GM23338 (cell line): Measurements from ENCODE around the gene HCN3. TPM values are rescaled to one million over a fixed set of nuclear protein-coding genes. Genes with fewer than 3 reads are reported as not detected.

Experiments used
- ATAC-seq: fragments of 200-7000 bp; cut with Tn5 transposase; 3 replicates; pipeline ENCODE4 v1.9.1; 2020
- DNase-seq: peaks from one replicate; pipeline ENCODE4 v3.0.0-alpha.2; 2015; ENCODE audit warnings: low spot score
- H2AFZ ChIP-seq: fragments of 200-600 bp; sonication (generic); 2 replicates; pipeline ENCODE4 v1.8.0; 2016; ENCODE audit warnings: antibody characterized with exemption, mild to moderate bottlenecking, moderate library complexity
- H3F3A ChIP-seq: fragments of 200-600 bp; sonication (generic); replicated peaks from 2 replicates; pipeline ENCODE4 v1.8.0; 2017; ENCODE audit warnings: antibody characterized with exemption, mixed run types, low read depth
- H3K27ac ChIP-seq: fragments of 200-600 bp; sonication (generic); 2 replicates; pipeline ENCODE4 v1.6.1; 2016; ENCODE audit warnings: low read depth
- H3K27me3 ChIP-seq: fragments of 200-600 bp; sonication (generic); 2 replicates; pipeline ENCODE4 v1.8.0; 2016; ENCODE audit warnings: mild to moderate bottlenecking, mixed run types, moderate library complexity; ENCODE audit not compliant: insufficient read depth
- H3K36me3 ChIP-seq: fragments of 200-600 bp; sonication (generic); 2 replicates; pipeline ENCODE4 v1.8.0; 2016; ENCODE audit warnings: mild to moderate bottlenecking; ENCODE audit not compliant: insufficient read depth
- H3K4me1 ChIP-seq: fragments of 200-600 bp; sonication (generic); 2 replicates; pipeline ENCODE4 v1.8.0; 2016; ENCODE audit warnings: mild to moderate bottlenecking, moderate library complexity; ENCODE audit not compliant: insufficient read depth
- H3K4me2 ChIP-seq: fragments of 200-600 bp; sonication (generic); 2 replicates; pipeline ENCODE4 v1.7.1; 2017; ENCODE audit warnings: mixed run types
- H3K4me3 ChIP-seq: fragments of 200-600 bp; sonication (generic); 2 replicates; pipeline ENCODE4 v1.6.1; 2016; ENCODE audit warnings: mixed run types
- H3K79me2 ChIP-seq: fragments of 200-600 bp; sonication (generic); replicated peaks from 2 replicates; pipeline ENCODE4 v1.8.0; 2017; ENCODE audit warnings: mild to moderate bottlenecking; ENCODE audit not compliant: insufficient read depth
- H3K9me2 ChIP-seq: fragments of 200-600 bp; sonication (generic); 2 replicates; pipeline ENCODE4 v1.8.0; 2017; ENCODE audit not compliant: insufficient read depth
- H4K20me1 ChIP-seq: fragments of 200-600 bp; sonication (generic); replicated peaks from 2 replicates; pipeline ENCODE4 v1.8.0; 2017; ENCODE audit warnings: mild to moderate bottlenecking; ENCODE audit not compliant: insufficient read depth
- H3K27ac Mint-ChIP-seq: 2 replicates; pipeline ENCODE4 v1.8.0; 2020; ENCODE audit warnings: inconsistent platforms, mild to moderate bottlenecking, moderate library complexity, mixed read lengths
- H3K27me3 Mint-ChIP-seq: 3 replicates; pipeline ENCODE4 v1.8.0; 2022; ENCODE audit warnings: low read depth, mild to moderate bottlenecking, moderate library complexity, mixed read lengths, inconsistent platforms; ENCODE audit not compliant: insufficient read depth, poor library complexity
- H3K36me3 Mint-ChIP-seq: 3 replicates; pipeline ENCODE4 v1.8.0; 2021; ENCODE audit warnings: low read depth, mild to moderate bottlenecking, inconsistent platforms, moderate library complexity, mixed read lengths
- H3K4me1 Mint-ChIP-seq: 3 replicates; pipeline ENCODE4 v1.8.0; 2020; ENCODE audit warnings: mild to moderate bottlenecking, inconsistent platforms, mixed read lengths
- H3K4me3 Mint-ChIP-seq: 3 replicates; pipeline ENCODE4 v1.8.0; 2021; ENCODE audit warnings: moderate library complexity, mild to moderate bottlenecking, inconsistent platforms, mixed read lengths
- H3K9me3 Mint-ChIP-seq: 3 replicates; pipeline ENCODE4 v1.8.0; 2020; ENCODE audit warnings: moderate library complexity, mild to moderate bottlenecking, inconsistent platforms, mixed read lengths
- CREB1 ChIP-seq: fragments of 250-450 bp; sonication (Bioruptor Pico); IDR thresholded peaks from 2 replicates; pipeline ENCODE4 v1.5.0; 2020; ENCODE audit warnings: low read depth, mild to moderate bottlenecking, moderate library complexity
- EZH2 ChIP-seq: fragments of 200-600 bp; sonication (generic); IDR thresholded peaks from one replicate; pipeline ENCODE4 v1.8.0; 2017; ENCODE audit warnings: antibody characterized with exemption, mild to moderate bottlenecking, low read depth; ENCODE audit not compliant: unreplicated experiment
- EZH2phosphoT487 ChIP-seq: fragments of 200-600 bp; sonication (generic); IDR thresholded peaks from one replicate; pipeline ENCODE4 v1.8.1; 2018; ENCODE audit warnings: antibody characterized with exemption; ENCODE audit not compliant: unreplicated experiment
- JUNB ChIP-seq: IDR thresholded peaks from one replicate; pipeline ENCODE4 v1.6.1; 2016; ENCODE audit warnings: antibody characterized with exemption; ENCODE audit not compliant: unreplicated experiment
- NANOG ChIP-seq: IDR thresholded peaks from 2 replicates; pipeline ENCODE4 v1.6.1; 2016; ENCODE audit warnings: antibody characterized with exemption, borderline replicate concordance
- POLR2AphosphoS5 ChIP-seq: IDR thresholded peaks from 2 replicates; pipeline ENCODE4 v1.6.1; 2016; ENCODE audit warnings: antibody characterized with exemption, low read depth
- STAT1 ChIP-seq: IDR thresholded peaks from one replicate; pipeline ENCODE4 v1.6.1; 2016; ENCODE audit warnings: antibody characterized with exemption; ENCODE audit not compliant: unreplicated experiment
- ZNF114 ChIP-seq: fragments of 250-450 bp; sonication (Bioruptor Pico); IDR thresholded peaks from 2 replicates; pipeline ENCODE4 v1.5.0; 2020; ENCODE audit warnings: mild to moderate bottlenecking, moderate library complexity
- ZNF331 ChIP-seq: fragments of 250-450 bp; sonication (Bioruptor Pico); IDR thresholded peaks from 2 replicates; pipeline ENCODE4 v1.5.0; 2020; ENCODE audit warnings: low read depth, mild to moderate bottlenecking, moderate library complexity
- polyA plus RNA-seq: library from polyadenylated mRNA; unstranded; fragments of >200 nt; fragmentation: Nextera tagmentation; extraction: Ambion mirVana; gene quantifications from 2 replicates; pipeline ENCODE4 v1.2.1, GENCODE V29; 2016
- total RNA-seq: library from RNA; depleted of rRNA; stranded (reverse); fragments of >200 nt; shearing (Covaris generic); gene quantifications from 2 replicates; pipeline ENCODE4 v1.2.3, GENCODE V29; 2014
- TF ChIP-seq, protein P1 (sequence below): fragments of 250-450 bp; sonication (Bioruptor Pico); IDR thresholded peaks from 2 replicates; pipeline ENCODE4 v1.5.0; 2020; ENCODE audit warnings: mild to moderate bottlenecking, moderate library complexity
- TF ChIP-seq, protein P2 (sequence below): IDR thresholded peaks from one replicate; pipeline ENCODE4 v1.6.1; 2018; ENCODE audit warnings: antibody characterized with exemption; ENCODE audit not compliant: unreplicated experiment
- TF ChIP-seq, protein P3 (sequence below), 2 experiments: fragments of 200-600 bp in 1 of 2; sonication (generic) in 1 of 2; conservative IDR thresholded peaks; 2 replicates each; pipeline versions ENCODE4 v1.5.1 to v1.6.1; 2016 to 2017; ENCODE audit warnings: antibody characterized with exemption in 2 of 2, low read depth in 2 of 2, mild to moderate bottlenecking in 2 of 2, moderate library complexity in 1 of 2
- TF ChIP-seq, protein P4 (sequence below): IDR thresholded peaks from 2 replicates; pipeline ENCODE4 v1.6.1; 2016; ENCODE audit warnings: antibody characterized with exemption

Gene HCN3
- total and polyA plus RNA-seq, 2 experiments from 2014 or later, result 3.4 to 4.9 TPM

DNA sequence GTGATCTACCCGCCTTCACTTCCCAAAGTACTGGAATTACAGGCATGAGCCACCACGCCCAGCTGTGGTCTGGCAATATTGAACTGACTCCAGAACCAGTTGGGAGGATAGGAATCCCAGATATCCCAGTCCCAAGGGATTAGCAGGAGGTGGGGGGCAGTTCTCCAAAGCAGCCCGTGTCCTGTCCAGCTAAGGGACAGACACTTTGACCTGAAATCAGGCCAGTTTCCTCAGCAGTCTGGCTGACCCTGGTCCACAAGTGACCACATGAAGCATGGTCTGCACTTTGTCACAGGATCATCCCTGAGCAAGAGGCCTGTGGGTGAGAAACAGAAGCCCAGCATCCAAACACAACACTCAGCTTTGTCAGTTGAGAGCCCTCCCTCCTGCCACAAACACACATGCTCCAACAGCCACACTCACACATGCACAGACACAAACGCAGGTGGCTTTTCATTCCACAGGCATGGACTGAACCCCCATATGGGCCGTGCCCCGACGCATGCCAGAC is 28.7 kb downstream of the HCN3 start:
- Histone ChIP-seq H3K27me3 (no peaks in the 10 kb centered on the region), H3K9me2 (no peaks in the 10 kb centered on the region), H2AFZ (peak overlapping the region; percentile 14; the same call in 1 of the 2 replicates), H3F3A (peaks cover 13% of the 10 kb centered on the region; the same call in 1 of the 2 replicates), H4K20me1 (peaks cover 9% of the 10 kb centered on the region), H3K27ac (no peak overlapping the region), H3K4me1 (peaks cover 20% of the 10 kb centered on the region), H3K4me3 (no peak overlapping the region), H3K36me3 (peaks cover 8% of the 10 kb centered on the region), H3K4me2 (no peak overlapping the region), H3K79me2 (peaks cover 21% of the 10 kb centered on the region)
- no peaks in the 10 kb centered on the region for H3K9me3 Mint-ChIP-seq
- H3K4me3 Mint-ChIP-seq, result no peak overlapping the region
- H3K4me1 Mint-ChIP-seq, result peaks cover 21% of the 10 kb centered on the region
- ATAC-seq, result no peak
- H3K27me3 Mint-ChIP-seq, result peaks cover 10% of the 10 kb centered on the region
- TF ChIP-seq, protein P1, sequence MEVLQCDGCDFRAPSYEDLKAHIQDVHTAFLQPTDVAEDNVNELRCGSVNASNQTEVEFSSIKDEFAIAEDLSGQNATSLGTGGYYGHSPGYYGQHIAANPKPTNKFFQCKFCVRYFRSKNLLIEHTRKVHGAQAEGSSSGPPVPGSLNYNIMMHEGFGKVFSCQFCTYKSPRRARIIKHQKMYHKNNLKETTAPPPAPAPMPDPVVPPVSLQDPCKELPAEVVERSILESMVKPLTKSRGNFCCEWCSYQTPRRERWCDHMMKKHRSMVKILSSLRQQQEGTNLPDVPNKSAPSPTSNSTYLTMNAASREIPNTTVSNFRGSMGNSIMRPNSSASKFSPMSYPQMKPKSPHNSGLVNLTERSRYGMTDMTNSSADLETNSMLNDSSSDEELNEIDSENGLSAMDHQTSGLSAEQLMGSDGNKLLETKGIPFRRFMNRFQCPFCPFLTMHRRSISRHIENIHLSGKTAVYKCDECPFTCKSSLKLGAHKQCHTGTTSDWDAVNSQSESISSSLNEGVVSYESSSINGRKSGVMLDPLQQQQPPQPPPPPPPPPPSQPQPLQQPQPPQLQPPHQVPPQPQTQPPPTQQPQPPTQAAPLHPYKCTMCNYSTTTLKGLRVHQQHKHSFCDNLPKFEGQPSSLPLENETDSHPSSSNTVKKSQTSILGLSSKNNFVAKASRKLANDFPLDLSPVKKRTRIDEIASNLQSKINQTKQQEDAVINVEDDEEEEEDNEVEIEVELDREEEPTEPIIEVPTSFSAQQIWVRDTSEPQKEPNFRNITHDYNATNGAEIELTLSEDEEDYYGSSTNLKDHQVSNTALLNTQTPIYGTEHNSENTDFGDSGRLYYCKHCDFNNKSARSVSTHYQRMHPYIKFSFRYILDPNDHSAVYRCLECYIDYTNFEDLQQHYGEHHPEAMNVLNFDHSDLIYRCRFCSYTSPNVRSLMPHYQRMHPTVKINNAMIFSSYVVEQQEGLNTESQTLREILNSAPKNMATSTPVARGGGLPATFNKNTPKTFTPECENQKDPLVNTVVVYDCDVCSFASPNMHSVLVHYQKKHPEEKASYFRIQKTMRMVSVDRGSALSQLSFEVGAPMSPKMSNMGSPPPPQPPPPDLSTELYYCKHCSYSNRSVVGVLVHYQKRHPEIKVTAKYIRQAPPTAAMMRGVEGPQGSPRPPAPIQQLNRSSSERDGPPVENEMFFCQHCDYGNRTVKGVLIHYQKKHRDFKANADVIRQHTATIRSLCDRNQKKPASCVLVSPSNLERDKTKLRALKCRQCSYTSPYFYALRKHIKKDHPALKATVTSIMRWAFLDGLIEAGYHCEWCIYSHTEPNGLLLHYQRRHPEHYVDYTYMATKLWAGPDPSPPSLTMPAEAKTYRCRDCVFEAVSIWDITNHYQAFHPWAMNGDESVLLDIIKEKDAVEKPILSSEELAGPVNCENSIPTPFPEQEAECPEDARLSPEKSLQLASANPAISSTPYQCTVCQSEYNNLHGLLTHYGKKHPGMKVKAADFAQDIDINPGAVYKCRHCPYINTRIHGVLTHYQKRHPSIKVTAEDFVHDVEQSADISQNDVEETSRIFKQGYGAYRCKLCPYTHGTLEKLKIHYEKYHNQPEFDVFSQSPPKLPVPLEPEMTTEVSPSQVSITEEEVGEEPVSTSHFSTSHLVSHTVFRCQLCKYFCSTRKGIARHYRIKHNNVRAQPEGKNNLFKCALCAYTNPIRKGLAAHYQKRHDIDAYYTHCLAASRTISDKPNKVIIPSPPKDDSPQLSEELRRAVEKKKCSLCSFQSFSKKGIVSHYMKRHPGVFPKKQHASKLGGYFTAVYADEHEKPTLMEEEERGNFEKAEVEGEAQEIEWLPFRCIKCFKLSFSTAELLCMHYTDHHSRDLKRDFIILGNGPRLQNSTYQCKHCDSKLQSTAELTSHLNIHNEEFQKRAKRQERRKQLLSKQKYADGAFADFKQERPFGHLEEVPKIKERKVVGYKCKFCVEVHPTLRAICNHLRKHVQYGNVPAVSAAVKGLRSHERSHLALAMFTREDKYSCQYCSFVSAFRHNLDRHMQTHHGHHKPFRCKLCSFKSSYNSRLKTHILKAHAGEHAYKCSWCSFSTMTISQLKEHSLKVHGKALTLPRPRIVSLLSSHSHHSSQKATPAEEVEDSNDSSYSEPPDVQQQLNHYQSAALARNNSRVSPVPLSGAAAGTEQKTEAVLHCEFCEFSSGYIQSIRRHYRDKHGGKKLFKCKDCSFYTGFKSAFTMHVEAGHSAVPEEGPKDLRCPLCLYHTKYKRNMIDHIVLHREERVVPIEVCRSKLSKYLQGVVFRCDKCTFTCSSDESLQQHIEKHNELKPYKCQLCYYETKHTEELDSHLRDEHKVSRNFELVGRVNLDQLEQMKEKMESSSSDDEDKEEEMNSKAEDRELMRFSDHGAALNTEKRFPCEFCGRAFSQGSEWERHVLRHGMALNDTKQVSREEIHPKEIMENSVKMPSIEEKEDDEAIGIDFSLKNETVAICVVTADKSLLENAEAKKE (CRISPR knock-in tag), result no peak
- TF ChIP-seq POLR2AphosphoS5, result no peak
- TF ChIP-seq CREB1 (CRISPR knock-in tag), result no peak
- TF ChIP-seq, protein P2, sequence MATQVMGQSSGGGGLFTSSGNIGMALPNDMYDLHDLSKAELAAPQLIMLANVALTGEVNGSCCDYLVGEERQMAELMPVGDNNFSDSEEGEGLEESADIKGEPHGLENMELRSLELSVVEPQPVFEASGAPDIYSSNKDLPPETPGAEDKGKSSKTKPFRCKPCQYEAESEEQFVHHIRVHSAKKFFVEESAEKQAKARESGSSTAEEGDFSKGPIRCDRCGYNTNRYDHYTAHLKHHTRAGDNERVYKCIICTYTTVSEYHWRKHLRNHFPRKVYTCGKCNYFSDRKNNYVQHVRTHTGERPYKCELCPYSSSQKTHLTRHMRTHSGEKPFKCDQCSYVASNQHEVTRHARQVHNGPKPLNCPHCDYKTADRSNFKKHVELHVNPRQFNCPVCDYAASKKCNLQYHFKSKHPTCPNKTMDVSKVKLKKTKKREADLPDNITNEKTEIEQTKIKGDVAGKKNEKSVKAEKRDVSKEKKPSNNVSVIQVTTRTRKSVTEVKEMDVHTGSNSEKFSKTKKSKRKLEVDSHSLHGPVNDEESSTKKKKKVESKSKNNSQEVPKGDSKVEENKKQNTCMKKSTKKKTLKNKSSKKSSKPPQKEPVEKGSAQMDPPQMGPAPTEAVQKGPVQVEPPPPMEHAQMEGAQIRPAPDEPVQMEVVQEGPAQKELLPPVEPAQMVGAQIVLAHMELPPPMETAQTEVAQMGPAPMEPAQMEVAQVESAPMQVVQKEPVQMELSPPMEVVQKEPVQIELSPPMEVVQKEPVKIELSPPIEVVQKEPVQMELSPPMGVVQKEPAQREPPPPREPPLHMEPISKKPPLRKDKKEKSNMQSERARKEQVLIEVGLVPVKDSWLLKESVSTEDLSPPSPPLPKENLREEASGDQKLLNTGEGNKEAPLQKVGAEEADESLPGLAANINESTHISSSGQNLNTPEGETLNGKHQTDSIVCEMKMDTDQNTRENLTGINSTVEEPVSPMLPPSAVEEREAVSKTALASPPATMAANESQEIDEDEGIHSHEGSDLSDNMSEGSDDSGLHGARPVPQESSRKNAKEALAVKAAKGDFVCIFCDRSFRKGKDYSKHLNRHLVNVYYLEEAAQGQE, result no peak
- TF ChIP-seq ZNF331 (CRISPR knock-in tag), result no peak
- TF ChIP-seq NANOG, result no peak
- no peak for TF ChIP-seq ZNF114 (CRISPR knock-in tag)
- TF ChIP-seq, protein P3, sequence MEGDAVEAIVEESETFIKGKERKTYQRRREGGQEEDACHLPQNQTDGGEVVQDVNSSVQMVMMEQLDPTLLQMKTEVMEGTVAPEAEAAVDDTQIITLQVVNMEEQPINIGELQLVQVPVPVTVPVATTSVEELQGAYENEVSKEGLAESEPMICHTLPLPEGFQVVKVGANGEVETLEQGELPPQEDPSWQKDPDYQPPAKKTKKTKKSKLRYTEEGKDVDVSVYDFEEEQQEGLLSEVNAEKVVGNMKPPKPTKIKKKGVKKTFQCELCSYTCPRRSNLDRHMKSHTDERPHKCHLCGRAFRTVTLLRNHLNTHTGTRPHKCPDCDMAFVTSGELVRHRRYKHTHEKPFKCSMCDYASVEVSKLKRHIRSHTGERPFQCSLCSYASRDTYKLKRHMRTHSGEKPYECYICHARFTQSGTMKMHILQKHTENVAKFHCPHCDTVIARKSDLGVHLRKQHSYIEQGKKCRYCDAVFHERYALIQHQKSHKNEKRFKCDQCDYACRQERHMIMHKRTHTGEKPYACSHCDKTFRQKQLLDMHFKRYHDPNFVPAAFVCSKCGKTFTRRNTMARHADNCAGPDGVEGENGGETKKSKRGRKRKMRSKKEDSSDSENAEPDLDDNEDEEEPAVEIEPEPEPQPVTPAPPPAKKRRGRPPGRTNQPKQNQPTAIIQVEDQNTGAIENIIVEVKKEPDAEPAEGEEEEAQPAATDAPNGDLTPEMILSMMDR (conservative IDR thresholded peaks at IDR 0.05; ENCODE audit: low read depth in 2 of 2), result no peak
- no peak for TF ChIP-seq EZH2phosphoT487
- no peak for TF ChIP-seq JUNB
- TF ChIP-seq EZH2, result no peak
- TF ChIP-seq, protein P4, sequence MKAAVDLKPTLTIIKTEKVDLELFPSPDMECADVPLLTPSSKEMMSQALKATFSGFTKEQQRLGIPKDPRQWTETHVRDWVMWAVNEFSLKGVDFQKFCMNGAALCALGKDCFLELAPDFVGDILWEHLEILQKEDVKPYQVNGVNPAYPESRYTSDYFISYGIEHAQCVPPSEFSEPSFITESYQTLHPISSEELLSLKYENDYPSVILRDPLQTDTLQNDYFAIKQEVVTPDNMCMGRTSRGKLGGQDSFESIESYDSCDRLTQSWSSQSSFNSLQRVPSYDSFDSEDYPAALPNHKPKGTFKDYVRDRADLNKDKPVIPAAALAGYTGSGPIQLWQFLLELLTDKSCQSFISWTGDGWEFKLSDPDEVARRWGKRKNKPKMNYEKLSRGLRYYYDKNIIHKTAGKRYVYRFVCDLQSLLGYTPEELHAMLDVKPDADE, result no peak
- no peak for TF ChIP-seq STAT1
- H3K27ac Mint-ChIP-seq, result no peak overlapping the region
- H3K36me3 Mint-ChIP-seq, result peaks cover 15% of the 10 kb centered on the region
- DNase-seq, result no peak
